GM18526 (cell line): Measurements from ENCODE around the gene GPX4.

ENCODE experiments used
- POLR2A ChIP-seq: IDR thresholded peaks from 3 replicates; pipeline ENCODE4 v1.6.1; 2011; ENCODE audit not compliant: insufficient read length; ENCODE audit errors: extremely low read depth

GPX4 gene

DNA sequence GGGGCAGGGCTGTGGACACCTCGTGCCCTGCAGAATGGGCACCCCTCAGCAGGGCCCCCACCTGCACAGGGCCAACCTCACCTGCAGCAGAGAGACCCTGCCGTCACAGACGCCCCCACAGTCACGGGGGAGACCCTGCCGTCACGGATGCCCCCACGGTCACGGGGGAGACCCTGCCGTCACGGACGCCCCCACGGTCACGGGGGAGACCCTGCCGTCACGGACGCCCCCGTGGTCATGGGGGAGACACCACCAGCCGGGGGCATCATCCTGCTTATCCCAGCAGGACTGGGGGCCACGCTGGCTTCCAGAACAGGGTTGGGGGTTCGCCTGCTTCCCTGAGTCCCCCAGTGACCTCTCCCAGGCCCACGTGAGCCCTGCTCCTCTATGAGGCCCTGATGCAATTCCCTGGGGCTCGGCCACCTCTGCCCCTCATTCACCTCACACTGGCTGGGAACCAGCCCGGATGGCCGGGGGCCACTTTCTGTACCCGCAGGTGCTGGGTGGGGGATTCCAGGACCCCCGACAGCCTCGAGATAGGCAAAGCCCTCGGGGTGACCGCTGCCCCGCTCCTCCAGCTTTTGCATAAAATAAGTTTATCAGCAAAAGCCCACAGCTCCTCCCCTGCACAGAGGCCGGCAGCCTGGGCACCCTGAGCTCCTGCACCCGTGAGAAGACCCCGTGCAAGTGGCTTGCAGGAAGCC lies 46.7 kb downstream of the GPX4 start:
- TF ChIP-seq POLR2A: no peak

DNA sequence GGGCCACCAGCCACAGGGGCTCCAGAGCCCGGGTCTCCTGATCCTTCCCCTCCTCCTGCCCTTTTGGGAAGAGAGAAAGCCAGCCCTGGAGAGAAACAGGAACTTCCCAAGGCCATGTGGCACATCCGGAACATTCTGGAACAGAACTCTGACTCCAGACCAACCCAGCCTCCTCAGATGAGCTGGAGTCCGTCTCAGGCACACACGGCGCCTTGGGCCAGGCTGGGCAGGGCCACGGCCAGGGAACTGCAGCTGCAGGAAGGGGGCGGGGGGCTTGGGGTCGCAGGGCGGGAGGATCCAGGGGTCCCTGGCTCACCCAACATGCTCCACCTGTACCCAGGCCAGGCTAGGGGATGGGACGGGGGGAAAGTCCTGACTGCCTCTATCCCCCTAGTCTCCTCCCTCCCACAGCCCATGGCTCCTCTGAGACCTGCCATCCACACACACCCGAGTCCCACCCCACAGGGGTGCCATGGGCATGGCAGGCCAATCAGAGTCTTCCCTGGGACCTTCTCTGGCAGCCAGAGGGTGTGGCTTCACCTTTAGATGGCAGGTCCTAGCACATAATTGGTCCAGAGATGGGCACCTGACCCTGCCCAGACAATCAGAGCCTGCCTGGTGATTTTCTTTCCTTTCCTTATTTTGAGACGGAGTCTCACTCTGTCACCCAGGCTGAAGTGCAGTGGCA lies 47.4 kb downstream of the GPX4 start:
- TF ChIP-seq POLR2A: no peak

DNA sequence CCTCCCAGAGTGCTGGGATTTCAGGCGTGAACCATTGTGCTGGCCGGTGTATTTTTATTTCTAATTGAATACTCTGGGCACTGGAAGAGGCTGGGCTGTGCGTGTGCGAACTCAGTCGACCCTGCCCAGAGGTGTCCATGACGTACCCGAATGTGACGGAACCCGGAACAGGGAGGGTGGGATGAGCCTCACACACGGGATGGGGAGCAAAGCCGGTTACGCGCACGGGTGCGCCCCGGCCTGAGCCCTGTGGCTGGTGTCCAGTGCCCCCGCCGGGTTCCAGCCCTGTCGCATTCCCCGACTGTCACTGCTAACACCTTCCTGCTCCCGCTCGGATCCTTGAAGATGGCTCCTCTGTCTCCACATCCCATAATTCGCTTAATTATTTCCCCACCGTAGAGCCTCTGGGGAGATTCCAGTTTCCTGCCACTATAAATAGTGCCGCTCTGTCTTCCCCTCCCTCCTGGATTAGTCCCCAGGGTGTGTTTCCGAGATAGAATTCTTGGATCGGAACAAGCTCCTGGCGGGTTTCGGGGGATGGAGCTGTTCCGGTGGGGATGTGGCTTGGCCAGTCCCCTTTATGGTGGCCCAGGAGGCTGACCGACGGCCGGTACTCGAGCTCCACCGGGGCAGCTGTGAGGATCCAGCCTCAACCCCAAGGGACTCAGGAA lies 48.3 kb downstream of the GPX4 start:
- no peak for TF ChIP-seq POLR2A

DNA sequence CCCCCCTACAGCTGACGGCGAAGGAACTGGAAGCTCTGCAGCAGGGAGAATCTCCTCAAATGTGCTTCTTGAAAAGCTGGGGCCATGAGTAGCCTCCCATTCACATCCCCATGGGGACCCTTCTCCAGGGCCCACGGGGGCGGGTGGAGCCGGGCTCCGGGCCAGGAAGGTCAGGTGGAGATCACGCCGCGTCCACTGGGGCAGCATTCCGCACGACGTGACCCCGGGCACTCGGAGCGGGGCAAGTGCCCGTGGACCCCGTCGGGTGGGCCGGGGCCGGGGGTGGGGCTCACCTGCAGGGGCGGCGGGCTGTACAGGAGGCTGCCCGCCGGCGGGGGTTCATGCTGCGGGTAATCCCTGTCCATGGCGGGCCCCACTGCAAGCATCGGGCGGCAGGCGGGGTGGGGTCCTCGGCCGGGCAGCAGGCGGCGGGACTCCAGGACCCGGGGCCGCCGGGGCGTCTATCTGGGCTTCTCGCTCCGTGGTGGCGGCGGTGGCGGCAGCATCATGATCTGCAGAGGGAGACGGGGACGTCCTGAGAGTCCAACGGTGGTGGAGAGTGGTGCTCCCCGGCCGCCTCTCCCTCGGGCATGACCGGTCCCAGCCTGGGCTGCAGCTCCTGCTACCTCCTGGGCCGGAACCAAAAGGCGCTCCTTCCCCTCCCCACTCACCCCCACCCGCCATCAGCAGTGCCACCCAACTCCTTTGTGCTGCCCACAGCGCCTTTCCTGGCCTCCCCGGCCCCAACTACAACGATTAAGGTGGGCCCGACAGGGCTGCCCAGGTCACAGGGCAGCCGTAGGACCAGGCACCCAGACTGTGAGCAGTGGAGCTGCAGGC lies 50.3 kb downstream of the GPX4 start:
- TF ChIP-seq POLR2A: no peak

DNA sequence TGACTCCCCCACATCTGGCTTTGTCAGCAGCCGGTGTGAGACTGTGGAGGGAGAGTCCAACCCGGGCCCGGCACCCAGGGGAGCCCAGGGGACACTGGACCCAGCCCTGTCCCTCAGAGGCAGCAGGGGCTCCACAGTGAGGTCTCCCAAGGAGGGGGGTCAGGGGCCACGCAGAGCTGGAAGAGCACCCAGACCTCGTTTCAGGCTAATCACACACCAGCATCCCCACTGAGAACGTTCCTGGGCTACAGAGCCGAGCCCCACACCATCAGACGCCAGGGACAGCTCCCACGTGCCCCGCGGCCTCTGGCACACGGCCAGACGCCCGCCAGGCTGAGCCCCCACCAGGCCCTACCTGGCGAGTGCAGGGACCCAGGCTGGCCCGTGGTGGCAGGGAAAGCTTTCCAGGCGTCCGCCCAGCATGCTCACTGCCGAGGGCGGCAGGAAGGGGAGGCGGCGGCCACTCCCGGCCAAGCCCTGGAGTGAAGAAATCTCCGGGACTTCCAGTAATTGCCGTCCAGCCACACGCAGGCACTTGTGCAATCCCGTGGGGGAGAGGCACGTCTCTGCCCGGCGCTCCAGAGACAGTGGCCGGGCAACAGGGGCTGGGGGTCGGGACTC lies 51.0 kb downstream of the GPX4 start:
- TF ChIP-seq POLR2A: no peak

DNA sequence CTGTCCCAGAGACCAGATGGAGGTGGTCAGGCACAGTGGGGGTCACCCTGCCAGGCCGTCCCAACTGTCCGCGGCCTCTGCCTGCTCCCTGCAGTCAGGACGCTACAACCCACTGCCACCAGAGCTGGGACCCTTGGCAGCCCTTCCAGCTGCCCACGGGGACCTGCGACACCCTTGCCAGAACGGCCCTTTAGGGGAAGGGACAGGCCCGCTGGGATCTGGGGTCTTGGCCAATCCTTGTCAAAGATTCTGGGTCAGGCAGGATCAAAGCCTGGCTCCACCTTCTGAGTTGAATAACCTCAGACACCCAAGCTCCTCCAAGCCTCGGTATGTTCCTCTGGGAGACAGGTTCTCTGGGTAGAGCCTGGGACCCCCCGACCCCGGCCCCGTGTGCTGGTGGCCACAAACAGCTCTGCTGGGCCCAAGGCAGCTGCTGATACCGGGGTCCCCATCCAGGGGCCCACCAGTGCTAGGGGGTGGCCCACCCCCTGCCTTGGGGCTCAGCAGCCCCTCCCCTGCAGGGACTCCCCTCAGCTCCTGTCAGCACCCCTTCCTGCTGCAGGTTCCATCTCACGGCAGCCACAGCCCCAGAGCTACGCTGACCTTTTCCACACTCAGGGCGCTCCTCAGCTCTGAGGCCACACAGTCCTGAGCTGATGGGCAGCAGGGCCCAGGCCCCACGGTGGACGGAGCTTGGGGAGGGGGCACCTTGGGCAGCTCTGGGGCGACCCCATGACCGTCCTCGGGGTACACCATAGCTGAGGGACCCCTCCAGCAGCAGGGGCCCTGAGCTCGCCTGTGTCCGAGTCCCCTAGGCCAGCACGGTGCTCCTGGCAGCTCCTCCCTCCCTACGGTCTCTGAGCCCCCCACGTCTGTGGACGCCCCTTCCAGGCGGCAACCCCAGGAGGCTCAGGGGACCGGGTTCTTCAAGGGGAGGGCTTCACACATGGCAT lies 51.8 kb downstream of the GPX4 start:
- no peak for TF ChIP-seq POLR2A
